SHP77 (cell line): Measurements from ENCODE around the gene SSH3.

Source experiments
- DNase-seq, 2 experiments: peaks; one replicate each; lab custom pipeline; 2025; lab: John Stamatoyannopoulos, UW

Gene SSH3

GRCh38 chr11:67347964-67348749, 44.8 kb downstream of the SSH3 start:
- no peak for DNase-seq

- DNase-seq, result no peak
Observed at GRCh38 chr11:67349036-67349435, 45.7 kb downstream of the SSH3 start.

- DNase-seq, result no peak
Observed at GRCh38 chr11:67349457-67349856, 46.1 kb downstream of the SSH3 start.

GRCh38 chr11:67349928-67350465, 46.7 kb downstream of the SSH3 start:
- DNase-seq, result no peak

- peak; percentile 50 to 53 for DNase-seq
Observed at GRCh38 chr11:67351275-67352005, 48.1 kb downstream of the SSH3 start.

GRCh38 chr11:67352546-67353316, 49.4 kb downstream of the SSH3 start:
- peak; percentile 72 to 85 for DNase-seq

- DNase-seq, result peak; percentile 95 to 98
Observed at GRCh38 chr11:67353317-67354074, 50.2 kb downstream of the SSH3 start, which contains the start of gene POLD4. Gene POLD4 (minus strand): TSS chr11:67353546. CDS start chr11:67353399, 147 bp downstream.

GRCh38 chr11:67354075-67355022, 51.0 kb downstream of the SSH3 start:
- DNase-seq, result no peak

GRCh38 chr11:67355023-67355793, 51.9 kb downstream of the SSH3 start:
- no peak for DNase-seq

- DNase-seq, result no peak
Observed at GRCh38 chr11:67355794-67356386, 52.6 kb downstream of the SSH3 start.

GRCh38 chr11:67356387-67356863, 53.1 kb downstream of the SSH3 start:
- no peak for DNase-seq

- peak; percentile 78 to 84 for DNase-seq
Observed at GRCh38 chr11:67356864-67357561, 53.7 kb downstream of the SSH3 start.

- DNase-seq, result no peak
Observed at GRCh38 chr11:67357831-67358670, 54.7 kb downstream of the SSH3 start.
